Right lobe of liver (tissue), 4 donors: Measurements from ENCODE around the gene HERPUD1.

ENCODE experiments used
- CTCF ChIP-seq, 4 donors: fragments of 200-600 bp in 3 of 4; fragments of 450-650 bp in 1 of 4; IDR thresholded peaks; one replicate each; pipeline versions ENCODE4 v1.5.1 to v1.8.0; 2016 to 2022; ENCODE audit warnings: antibody characterized with exemption in 4 of 4, mild to moderate bottlenecking in 2 of 4
- POLR2A ChIP-seq: fragments of 450-650 bp; IDR thresholded peaks from one replicate; pipeline ENCODE4 v1.6.1; 2017; ENCODE audit warnings: antibody characterized with exemption, mild to moderate bottlenecking
- donor health status: DM: no; HTN: no; CAD: no.
- donor health status: DM: no; HTN: no; CAD: no.
- donor health status: DM: no; HTN: yes; CAD: no.

DNA sequence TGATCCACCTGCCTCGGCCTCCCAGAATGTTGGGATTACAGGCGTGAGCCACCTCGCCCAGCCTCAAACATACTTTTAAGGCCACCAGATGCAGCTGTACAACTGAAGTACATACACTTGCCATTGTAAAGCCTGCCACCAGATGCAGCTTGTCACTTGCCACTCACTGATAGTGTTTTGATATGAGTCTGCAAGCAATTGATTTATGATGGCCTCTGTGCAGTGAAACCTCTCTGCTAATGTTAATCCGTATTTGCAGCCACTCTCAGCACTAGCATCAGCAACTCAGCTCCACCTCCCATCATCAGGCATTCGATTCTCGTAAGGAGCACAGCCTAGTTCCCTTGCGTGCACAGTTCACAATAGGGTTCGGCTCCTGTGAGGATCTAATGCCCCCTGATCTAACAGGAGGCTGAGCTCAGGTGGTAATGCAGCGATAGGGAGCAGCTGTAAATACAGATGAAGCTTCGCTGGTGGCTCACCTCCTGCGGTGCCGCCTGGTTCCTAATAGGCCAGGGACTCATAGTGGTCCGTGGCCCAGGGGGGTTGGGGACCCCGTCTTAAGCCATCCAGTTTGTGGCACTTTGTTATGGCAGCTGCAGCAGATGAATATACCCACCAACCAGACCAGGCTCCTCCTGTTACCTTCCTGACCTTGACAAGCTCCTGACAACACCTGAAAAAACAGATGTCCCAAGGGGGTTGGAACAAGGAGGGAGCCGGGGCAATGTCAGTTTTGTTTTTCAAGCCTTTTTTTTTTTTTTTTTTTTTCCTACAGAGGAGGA is 1.3 kb upstream of the HERPUD1 start:
- no peak for TF ChIP-seq POLR2A
- no peak for TF ChIP-seq CTCF (IDR thresholded peaks at IDR 0.05)
